Stimulated activated CD8-positive, alpha-beta memory T cell treated with anti-CD3 and anti-CD28 coated beads, Interleukin-15, amount 100 ng/mL, for 1 hour (primary cell): Measurements from ENCODE around the gene CWC27.

Experiments used
- DNase-seq: peaks from one replicate; pipeline ENCODE4 v3.0.0-alpha.2; 2020; ENCODE audit warnings: low read depth

Gene CWC27

GRCh38 chr5:65035211-65036206 lies 266.8 kb downstream of the CWC27 start:
- DNase-seq: peak; percentile 56

- DNase-seq: no peak
Observed at GRCh38 chr5:65037831-65038815, 269.4 kb downstream of the CWC27 start.

- DNase-seq: no peak
Observed at GRCh38 chr5:65041296-65042158, 272.8 kb downstream of the CWC27 start.

GRCh38 chr5:65043843-65044359 lies 275.2 kb downstream of the CWC27 start:
- DNase-seq: no peak

GRCh38 chr5:65047225-65047624 lies 278.5 kb downstream of the CWC27 start:
- DNase-seq: no peak

- no peak for DNase-seq
Observed at GRCh38 chr5:65047948-65048690, 279.4 kb downstream of the CWC27 start.

- DNase-seq: no peak
Observed at GRCh38 chr5:65050140-65050539, 281.4 kb downstream of the CWC27 start.

GRCh38 chr5:65050826-65051498 lies 282.2 kb downstream of the CWC27 start:
- DNase-seq: no peak

GRCh38 chr5:65055938-65056337 lies 287.2 kb downstream of the CWC27 start:
- no peak for DNase-seq

- DNase-seq: no peak
Observed at GRCh38 chr5:65059681-65060598, 291.2 kb downstream of the CWC27 start.

- DNase-seq: no peak
Observed at GRCh38 chr5:65061250-65061973, 292.7 kb downstream of the CWC27 start.

GRCh38 chr5:65061974-65062353 lies 293.2 kb downstream of the CWC27 start:
- DNase-seq: no peak

GRCh38 chr5:65062469-65063083 lies 293.8 kb downstream of the CWC27 start:
- no peak for DNase-seq

- DNase-seq: no peak
Observed at GRCh38 chr5:65065001-65065511, 296.3 kb downstream of the CWC27 start.

GRCh38 chr5:65066387-65067146 lies 297.8 kb downstream of the CWC27 start:
- no peak for DNase-seq

- no peak for DNase-seq
Observed at GRCh38 chr5:65067147-65067506, 298.4 kb downstream of the CWC27 start.
